ENCODE data around the gene TCP11X1. TPM values are rescaled to one million over a fixed set of nuclear protein-coding genes. Genes with fewer than 3 reads are reported as not detected.

TCP11X1 gene
- not detected in 5 replicates for total RNA-seq (2022; extraction: Qiagen RNA extraction; ENCODE audit: low read depth)

GRCh38 chrX:102214986-102215385 is at the start of gene TCP11X1:
TSS of gene TCP11X1 (plus strand) at chrX:102215301.

GRCh38 chrX:102246893-102247292 is 31.8 kb downstream of the TCP11X1 start, which contains the start of gene NXF2:
TSS of gene NXF2 (plus strand) at chrX:102247167. CDS start at chrX:102307079, 59,912 bp downstream.

Other genes starting within 250 kb of the TCP11X1 start
- not detected in 5 replicates for gene TCEAL2, start 89.6 kb upstream of the TCP11X1 start, total RNA-seq (2022; extraction: Qiagen RNA extraction; ENCODE audit: low read depth)
- gene TCEAL6, start 72.8 kb upstream of the TCP11X1 start, total RNA-seq (2022; extraction: Qiagen RNA extraction; ENCODE audit: low read depth): not detected in 5 replicates
- gene BEX5, start 59.3 kb upstream of the TCP11X1 start, total RNA-seq (2022; extraction: Qiagen RNA extraction; ENCODE audit: low read depth): not detected in 5 replicates
- gene NXF2, start 31.9 kb downstream of the TCP11X1 start, total RNA-seq (2022; extraction: Qiagen RNA extraction; ENCODE audit: low read depth): not detected in 5 replicates
- not detected in 5 replicates for gene NXF2B, start 224.7 kb downstream of the TCP11X1 start, total RNA-seq (2022; extraction: Qiagen RNA extraction; ENCODE audit: low read depth)